SK-N-MC (cell line): ENCODE measurements around the gene COLEC11.
"Not testable (repeated sequence)": the region's sequence is repeated elsewhere in the genome, so short reads cannot be mapped to it uniquely, and the experiment has no call there.

ENCODE experiments used
- DNase-seq: peaks from one replicate; pipeline ENCODE4 v3.0.0-alpha.2; 2011; ENCODE audit warnings: low read depth, low spot score
- H3K27ac ChIP-seq: fragments of 200-600 bp; sonication (generic); 2 replicates; pipeline ENCODE4 v1.5.1; 2016; ENCODE audit warnings: mixed run types
- H3K36me3 ChIP-seq: fragments of 200-600 bp; sonication (generic); 2 replicates; pipeline ENCODE4 v1.6.1; 2017; ENCODE audit warnings: antibody characterized with exemption, low read length, mixed read lengths; ENCODE audit not compliant: insufficient read depth
- H3K4me3 ChIP-seq: fragments of 200-600 bp; sonication (generic); 2 replicates; pipeline ENCODE4 v1.5.1; 2016
- H3K9ac ChIP-seq: fragments of 200-600 bp; sonication (generic); 2 replicates; pipeline ENCODE4 v1.8.0; 2017; ENCODE audit warnings: mixed run types, mixed read lengths; ENCODE audit not compliant: insufficient read length
- H3K9me3 ChIP-seq: fragments of 200-600 bp; sonication (generic); 2 replicates; pipeline ENCODE4 v1.6.1; 2017; ENCODE audit warnings: low read depth, mild to moderate bottlenecking, antibody characterized with exemption, low read length, moderate library complexity, mixed read lengths
- EZH2 ChIP-seq: fragments of 200-600 bp; sonication (generic); IDR thresholded peaks from one replicate; pipeline ENCODE4 v1.6.1; 2017; ENCODE audit warnings: antibody characterized with exemption
- FOXP2 ChIP-seq: optimal IDR thresholded peaks from 2 replicates; pipeline ENCODE3; 2011; ENCODE audit warnings: mild to moderate bottlenecking, moderate library complexity; ENCODE audit not compliant: insufficient read depth; ENCODE audit errors: extremely low read length, control extremely low read depth
- POLR2AphosphoS5 ChIP-seq: IDR thresholded peaks from 2 replicates; pipeline ENCODE4 v1.6.1; 2012; ENCODE audit warnings: mild to moderate bottlenecking, low read depth, low read length, borderline replicate concordance

COLEC11 gene

DNA sequence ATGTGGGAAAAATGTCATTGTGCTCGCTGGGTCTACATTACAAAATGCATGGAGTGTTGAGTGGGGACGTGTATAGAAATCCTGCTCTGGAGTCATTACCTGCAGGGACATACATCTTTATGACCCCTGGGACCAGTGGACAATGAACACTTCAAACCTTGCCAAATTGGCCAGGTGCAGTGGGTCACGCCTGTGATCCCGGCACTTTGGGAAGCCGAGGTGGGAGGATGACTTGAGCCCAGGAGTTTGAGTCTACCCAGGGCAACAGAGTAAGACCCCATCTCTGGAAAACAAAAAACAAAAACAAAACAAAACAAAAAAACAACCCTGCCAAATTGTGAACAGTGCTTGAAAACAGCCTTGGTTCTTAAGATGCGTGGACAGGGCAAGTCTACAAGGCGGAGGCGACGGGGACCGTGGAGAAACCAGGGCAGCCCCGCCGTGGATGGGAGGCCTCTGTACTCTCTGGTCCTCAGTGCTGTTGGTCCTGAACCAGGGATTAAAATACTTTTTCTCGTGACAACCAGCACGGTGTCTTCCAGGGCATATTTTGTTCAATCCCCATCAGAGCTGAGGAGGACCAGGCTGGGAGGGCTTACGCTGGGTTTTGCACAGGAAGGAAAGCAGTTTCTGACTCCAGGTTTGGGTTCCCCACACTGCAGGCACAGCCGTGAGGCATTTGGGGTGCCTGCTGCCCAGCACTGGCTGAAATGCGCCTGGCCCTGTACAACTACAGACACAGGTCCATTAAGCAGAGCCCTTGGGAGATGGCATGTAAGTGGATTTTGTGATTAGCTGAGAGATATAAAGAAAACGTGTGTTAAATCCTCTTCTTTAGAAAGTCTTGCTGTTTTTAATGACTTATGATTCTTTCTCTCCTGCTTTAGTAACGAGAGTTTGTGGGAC, 13.7 kb downstream of the COLEC11 start:
- H3K27ac ChIP-seq: no peak overlapping the region
- H3K9ac ChIP-seq: no peak overlapping the region
- no peaks in the 10 kb centered on the region for H3K36me3 ChIP-seq
- H3K9me3 ChIP-seq: no peaks in the 10 kb centered on the region
- DNase-seq: no peak
- H3K4me3 ChIP-seq: no peak overlapping the region
- TF ChIP-seq EZH2 (no peak), POLR2AphosphoS5 (no peak), FOXP2 (no peak)

DNA sequence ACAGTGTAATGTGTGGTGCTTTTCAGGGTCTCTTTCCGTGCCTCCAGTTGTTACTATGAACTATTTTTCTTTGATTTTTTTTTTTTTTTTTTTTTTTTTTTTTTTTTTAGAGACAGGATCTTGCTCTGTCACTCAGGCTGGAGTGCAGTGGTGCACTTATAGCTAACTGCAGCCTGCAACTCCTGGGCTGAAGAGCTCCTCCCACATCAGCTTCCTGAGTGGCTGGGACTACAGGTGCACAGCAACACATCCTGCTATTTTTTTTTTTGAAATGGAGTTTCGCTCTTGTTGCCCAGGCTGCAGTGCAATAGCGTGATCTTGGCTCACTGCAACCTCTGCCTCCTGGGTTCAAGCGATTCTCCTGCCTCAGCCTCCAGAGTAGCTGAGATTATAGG, 14.4 kb downstream of the COLEC11 start:
- not testable (repeated sequence) for H3K4me3 ChIP-seq, H3K9me3 ChIP-seq, H3K9ac ChIP-seq, H3K36me3 ChIP-seq, H3K27ac ChIP-seq, DNase-seq

DNA sequence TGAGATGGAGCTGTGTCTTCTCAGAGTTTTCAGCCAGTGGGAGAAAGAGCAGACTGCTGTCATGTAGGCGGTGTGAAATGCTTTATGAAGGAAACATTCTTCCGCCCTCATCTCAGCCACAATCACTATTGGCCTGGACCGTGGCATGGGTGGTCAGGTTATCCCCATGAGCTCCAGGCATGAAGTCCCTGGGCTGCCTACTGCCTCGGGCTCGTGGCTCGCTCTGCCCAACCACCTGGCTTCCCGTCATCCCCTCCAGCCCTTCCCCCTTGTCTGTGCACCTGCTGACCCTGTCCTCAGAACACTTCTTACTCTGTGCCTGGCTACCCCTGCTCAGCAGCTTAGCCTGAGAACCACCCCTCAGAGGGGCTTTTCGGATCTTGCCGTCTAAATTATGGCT, 15.5 kb downstream of the COLEC11 start:
- DNase-seq: no peak
- H3K9ac ChIP-seq: no peak overlapping the region
- no peak for TF ChIP-seq POLR2AphosphoS5
- no peak for TF ChIP-seq EZH2
- no peak overlapping the region for H3K27ac ChIP-seq
- no peaks in the 10 kb centered on the region for H3K36me3 ChIP-seq
- no peaks in the 10 kb centered on the region for H3K9me3 ChIP-seq
- no peak overlapping the region for H3K4me3 ChIP-seq

DNA sequence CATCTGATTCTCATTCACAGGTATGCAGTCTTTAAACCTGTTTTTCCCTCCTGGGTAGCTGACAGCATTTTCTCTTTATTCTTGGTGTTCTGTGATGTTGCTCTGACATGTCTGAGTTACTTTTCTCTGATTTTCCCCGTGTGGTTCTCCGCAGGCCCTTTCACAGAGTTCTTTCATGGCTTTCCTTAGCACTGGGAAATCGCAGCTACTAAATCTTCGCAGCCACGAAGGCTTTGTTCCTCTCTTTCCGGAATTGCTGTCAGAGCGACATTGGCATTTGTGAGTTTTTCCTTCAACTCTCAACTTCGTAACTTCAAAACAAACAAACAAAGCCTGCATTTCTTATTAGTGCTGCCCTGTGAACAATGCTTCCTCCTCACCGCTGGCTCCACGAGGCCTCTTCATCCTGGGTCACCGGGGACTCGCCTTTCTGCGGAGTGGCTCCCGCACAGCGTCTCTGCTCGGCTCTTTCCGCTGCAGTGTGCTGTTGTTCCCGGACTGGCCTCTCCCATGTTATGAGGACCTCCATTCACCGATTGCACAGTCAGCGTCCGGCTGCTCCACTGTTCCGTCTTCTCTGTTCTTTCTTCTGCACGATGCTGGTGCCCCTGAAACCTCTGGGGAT, 16.1 kb downstream of the COLEC11 start:
- H3K27ac ChIP-seq: no peak overlapping the region
- TF ChIP-seq FOXP2 (no peak), EZH2 (no peak), POLR2AphosphoS5 (no peak)
- no peak for DNase-seq
- H3K9me3 ChIP-seq: no peaks in the 10 kb centered on the region
- H3K36me3 ChIP-seq: no peaks in the 10 kb centered on the region
- no peak overlapping the region for H3K4me3 ChIP-seq
- H3K9ac ChIP-seq: no peak overlapping the region

DNA sequence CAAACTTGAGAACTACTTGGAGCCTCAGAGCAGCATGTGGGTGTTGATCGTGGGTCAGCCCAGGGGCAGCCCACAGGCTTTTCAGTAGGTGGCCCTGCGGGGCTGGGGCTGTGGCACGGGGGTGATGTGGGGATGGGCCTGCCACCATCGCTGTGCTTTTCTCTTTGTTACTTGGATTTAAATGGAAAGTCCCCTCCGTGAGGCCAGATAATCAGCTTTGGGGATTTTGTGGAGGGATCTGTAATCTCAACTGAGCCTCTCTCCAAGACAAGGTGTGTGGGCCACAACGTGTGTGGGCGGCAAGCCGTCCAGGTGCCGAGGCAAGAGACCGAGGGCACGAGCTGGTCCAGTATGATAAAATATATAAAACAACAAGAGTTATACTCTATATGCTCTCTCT, 16.7 kb downstream of the COLEC11 start:
- no peaks in the 10 kb centered on the region for H3K36me3 ChIP-seq
- H3K9me3 ChIP-seq: no peaks in the 10 kb centered on the region
- H3K9ac ChIP-seq: no peak overlapping the region
- no peak for TF ChIP-seq POLR2AphosphoS5
- TF ChIP-seq FOXP2: no peak
- TF ChIP-seq EZH2: no peak
- no peak for DNase-seq
- H3K4me3 ChIP-seq: no peak overlapping the region
- no peak overlapping the region for H3K27ac ChIP-seq

DNA sequence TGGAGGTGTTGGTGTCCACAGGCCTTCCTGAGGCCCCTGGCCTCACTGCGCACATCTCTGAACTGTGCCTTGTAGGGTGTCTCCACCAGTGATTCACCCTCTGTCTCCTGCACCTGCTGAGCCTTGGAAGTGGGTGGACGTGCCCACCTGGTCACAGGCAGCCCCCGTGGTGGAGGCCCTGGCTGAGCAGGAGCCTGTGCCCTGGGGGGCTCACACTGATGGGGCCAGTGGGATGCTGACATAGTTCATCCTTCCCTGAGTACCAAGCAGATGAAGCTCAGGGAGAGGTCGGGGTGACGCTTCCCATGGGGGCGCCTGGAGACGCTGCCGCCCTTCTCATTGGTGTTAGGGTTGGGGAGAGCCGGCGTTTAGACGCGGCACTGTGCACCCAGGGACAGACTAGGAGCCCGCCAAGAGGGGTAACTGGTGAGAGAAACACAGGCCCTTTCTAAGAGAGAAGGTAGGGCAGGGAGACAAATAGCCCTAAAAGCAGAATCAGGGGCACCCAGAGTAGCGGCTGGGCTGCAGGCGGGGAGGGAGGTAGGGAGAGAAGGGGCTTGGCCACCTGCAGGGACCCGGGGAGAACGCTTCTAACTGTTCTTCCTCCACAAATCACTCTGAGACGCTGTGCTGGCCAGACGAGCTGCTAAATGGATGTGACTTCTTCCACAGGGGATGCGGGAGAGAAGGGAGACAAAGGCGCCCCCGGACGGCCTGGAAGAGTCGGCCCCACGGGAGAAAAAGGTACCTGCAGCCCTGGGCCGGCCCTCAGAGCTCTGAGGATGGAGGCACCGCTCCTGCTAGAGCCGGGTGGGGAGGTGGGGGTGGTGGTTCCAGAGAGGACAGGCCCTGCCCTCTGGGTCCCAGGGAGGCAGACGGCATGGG, 18.0 kb downstream of the COLEC11 start:
- H3K27ac ChIP-seq: no peak overlapping the region
- TF ChIP-seq EZH2 (no peak), FOXP2 (no peak), POLR2AphosphoS5 (no peak)
- H3K9ac ChIP-seq: no peak overlapping the region
- DNase-seq: no peak
- no peak overlapping the region for H3K4me3 ChIP-seq
- no peaks in the 10 kb centered on the region for H3K9me3 ChIP-seq
- no peaks in the 10 kb centered on the region for H3K36me3 ChIP-seq

DNA sequence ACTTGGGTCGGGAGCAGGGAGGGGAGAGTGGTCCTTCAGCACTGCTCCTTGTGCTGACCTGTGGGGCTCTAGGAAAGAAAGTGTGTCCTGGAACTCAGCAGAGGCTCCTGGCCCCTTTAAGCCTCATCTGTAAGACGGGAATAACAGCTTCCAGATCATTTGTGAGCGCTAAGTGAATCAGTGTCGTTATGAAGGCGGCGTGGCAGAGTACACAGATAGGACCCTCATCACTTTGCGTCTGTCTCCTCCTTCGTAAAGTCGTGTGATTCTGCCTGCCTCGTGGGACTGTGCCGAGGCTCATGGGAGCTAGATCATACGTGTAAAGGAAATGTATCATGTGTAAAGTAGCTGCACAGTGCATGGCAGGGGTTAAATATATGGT, 18.6 kb downstream of the COLEC11 start:
- no peaks in the 10 kb centered on the region for H3K36me3 ChIP-seq
- H3K9me3 ChIP-seq: no peaks in the 10 kb centered on the region
- H3K27ac ChIP-seq: no peak overlapping the region
- TF ChIP-seq FOXP2 (no peak), EZH2 (no peak), POLR2AphosphoS5 (no peak)
- DNase-seq: no peak
- no peak overlapping the region for H3K4me3 ChIP-seq
- no peak overlapping the region for H3K9ac ChIP-seq

DNA sequence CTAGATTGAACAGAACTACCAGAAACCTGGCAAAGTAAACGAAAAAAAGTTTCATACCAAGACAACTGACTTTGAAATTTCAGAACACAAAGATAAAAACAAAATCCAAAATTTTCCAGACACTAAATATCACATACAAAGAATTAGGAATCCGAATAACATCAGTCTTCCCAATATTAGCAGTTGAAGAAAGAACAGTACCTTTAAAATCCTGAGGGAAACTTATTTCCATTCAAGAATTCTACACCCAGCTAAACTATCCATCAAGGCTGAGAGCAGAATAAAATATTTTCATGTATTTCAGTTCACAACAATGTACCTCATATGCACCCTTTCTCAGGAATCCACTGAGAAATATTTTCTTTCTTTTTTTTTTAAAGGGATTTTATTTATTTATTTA, 19.8 kb downstream of the COLEC11 start:
- not testable (repeated sequence) for H3K4me3 ChIP-seq, H3K36me3 ChIP-seq, H3K9ac ChIP-seq, H3K9me3 ChIP-seq, DNase-seq, H3K27ac ChIP-seq

DNA sequence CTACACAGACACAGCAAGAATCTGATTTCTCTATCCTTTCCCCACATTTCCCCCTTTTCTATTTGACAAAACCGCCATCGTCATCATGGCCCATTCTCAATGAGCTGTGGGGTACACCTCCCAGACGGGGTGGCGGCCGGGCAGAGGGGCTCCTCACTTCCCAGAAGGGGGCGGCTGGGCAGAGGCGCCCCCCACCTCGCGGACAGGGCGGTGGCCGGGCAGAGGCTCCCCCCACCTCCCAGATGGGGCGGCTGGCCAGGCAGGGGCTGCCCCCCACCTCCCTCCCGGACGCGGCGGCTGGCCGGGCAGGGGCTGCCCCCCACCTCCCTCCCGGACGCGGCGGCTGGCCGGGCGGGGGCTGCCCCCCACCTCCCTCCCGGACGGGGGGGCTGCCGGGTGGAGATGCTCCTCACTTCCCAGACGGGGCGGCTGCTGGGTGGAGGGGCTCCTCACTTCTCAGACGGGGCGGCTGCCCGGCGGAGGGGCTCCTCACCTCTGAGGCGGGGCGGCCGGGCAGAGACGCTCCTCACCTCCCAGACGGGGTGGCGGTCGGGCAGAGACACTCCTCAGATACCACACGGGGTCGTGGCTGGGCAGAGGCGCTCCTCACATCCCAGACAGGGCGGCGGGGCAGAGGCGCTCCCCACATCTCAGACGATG, 20.8 kb downstream of the COLEC11 start:
- DNase-seq, H3K27ac ChIP-seq, H3K4me3 ChIP-seq, H3K9ac ChIP-seq, H3K9me3 ChIP-seq, H3K36me3 ChIP-seq: not testable (repeated sequence)

DNA sequence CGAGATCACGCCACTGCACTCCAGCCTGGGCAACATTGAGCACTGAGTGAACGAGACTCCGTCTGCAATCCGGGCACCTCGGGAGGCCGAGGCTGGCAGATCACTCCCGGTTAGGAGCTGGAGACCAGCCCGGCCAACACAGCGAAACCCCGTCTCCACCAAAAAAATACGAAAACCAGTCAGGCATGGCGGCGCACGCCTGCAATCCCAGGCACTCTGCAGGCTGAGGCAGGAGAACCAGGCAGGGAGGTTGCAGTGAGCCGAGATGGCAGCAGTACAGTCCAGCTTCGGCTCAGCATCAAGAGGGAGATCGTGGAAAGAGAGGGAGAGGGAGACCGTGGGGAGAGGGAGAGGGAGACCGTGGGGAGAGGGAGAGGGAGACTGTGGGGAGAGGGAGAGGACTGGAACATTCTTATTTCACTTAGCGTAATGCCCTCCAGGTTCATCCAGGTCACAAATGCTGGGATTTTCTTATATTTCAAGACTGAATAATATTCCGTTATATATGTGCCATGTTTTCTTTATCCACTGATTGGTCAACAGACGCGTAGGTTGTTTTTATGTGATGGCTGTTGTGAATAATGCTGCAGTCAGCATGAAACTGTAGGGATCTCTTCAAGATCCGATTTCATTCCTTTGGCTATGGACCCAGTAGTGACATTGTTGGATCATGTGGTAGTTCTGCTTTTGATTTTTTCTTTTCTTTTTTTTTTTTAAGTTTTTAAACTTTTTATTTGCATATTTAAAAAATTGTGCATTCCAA, 21.7 kb downstream of the COLEC11 start:
- not testable (repeated sequence) for H3K27ac ChIP-seq, DNase-seq, H3K4me3 ChIP-seq, H3K9me3 ChIP-seq, H3K36me3 ChIP-seq, H3K9ac ChIP-seq
